Gastroesophageal sphincter (tissue), 3 donors: ENCODE measurements around the gene GRIA3.

Source experiments
- CTCF ChIP-seq, 4 experiments: fragments of 200-600 bp in 2 of 4; fragments of 450-650 bp in 2 of 4; sonication (generic) in 1 of 4; IDR thresholded peaks; one replicate each; pipeline ENCODE4 v1.5.1; 2017 to 2019; ENCODE audit warnings: antibody characterized with exemption in 4 of 4, mild to moderate bottlenecking in 2 of 4, moderate library complexity in 2 of 4
- EP300 ChIP-seq: sonication (generic); formaldehyde crosslinking; IDR thresholded peaks from one replicate; pipeline ENCODE4 v1.6.1; 2017; ENCODE audit warnings: antibody characterized with exemption, mild to moderate bottlenecking
- POLR2A ChIP-seq, 2 donors: fragments of 450-650 bp; IDR thresholded peaks; one replicate each; pipeline ENCODE4 v1.6.1; 2017; ENCODE audit warnings: antibody characterized with exemption in 2 of 2, mild to moderate bottlenecking in 2 of 2, moderate library complexity in 1 of 2
- POLR2AphosphoS5 ChIP-seq: sonication (generic); formaldehyde crosslinking; IDR thresholded peaks from one replicate; pipeline ENCODE4 v1.6.1; 2017; ENCODE audit warnings: antibody characterized with exemption

DNA sequence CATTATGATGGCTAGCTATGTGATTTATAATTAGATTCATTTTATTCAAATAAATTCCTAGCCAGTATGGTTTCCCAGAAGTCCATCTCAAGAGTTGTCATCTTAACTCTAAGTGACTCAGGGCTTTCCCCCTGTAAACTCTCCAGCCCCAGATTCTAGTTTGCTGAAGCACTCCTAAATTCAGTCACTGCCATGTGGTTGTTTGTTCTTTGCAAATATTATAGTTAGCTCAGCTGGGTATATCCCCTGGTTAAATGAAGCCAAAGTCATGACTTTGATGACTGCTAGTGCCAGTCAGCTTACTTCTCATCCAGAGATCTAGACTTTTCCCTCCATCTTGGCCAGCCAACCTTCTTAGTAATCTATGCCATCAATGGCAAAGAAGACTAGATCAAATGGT is 126.0 kb downstream of the GRIA3 start:
- TF ChIP-seq CTCF (IDR thresholded peaks at IDR 0.05), result no peak
- TF ChIP-seq EP300, result no peak
- no peak for TF ChIP-seq POLR2A (IDR thresholded peaks at IDR 0.05)
- no peak for TF ChIP-seq POLR2AphosphoS5
